Sigmoid colon (tissue), 4 donors: Measurements from ENCODE around the gene IRX4.
"Not testable (repeated sequence)": the region's sequence is repeated elsewhere in the genome, so short reads cannot be mapped to it uniquely, and the experiment has no call there.

Experiments used
- CTCF ChIP-seq, 4 experiments: fragments of 450-650 bp in 3 of 4; fragments of 200-600 bp in 1 of 4; IDR thresholded peaks; one replicate each; pipeline ENCODE4 v1.5.1; 2016 to 2019; ENCODE audit warnings: antibody characterized with exemption in 4 of 4, mild to moderate bottlenecking in 3 of 4, moderate library complexity in 2 of 4
- EP300 ChIP-seq, 4 donors: sonication (generic); formaldehyde crosslinking; IDR thresholded peaks; one replicate each; pipeline ENCODE4 v1.6.1; 2017; ENCODE audit warnings: antibody characterized with exemption in 4 of 4
- POLR2A ChIP-seq, 2 donors: fragments of 450-650 bp; IDR thresholded peaks; one replicate each; pipeline ENCODE4 v1.6.1; 2016; ENCODE audit warnings: antibody characterized with exemption in 2 of 2, mild to moderate bottlenecking in 2 of 2, moderate library complexity in 2 of 2
- POLR2AphosphoS5 ChIP-seq, 4 donors: sonication (generic); formaldehyde crosslinking; IDR thresholded peaks; one replicate each; pipeline ENCODE4 v1.6.1; 2017; ENCODE audit warnings: antibody characterized with exemption in 4 of 4

GRCh38 chr5:1843761-1844160 is 39.0 kb downstream of the IRX4 start:
- not testable (repeated sequence) for TF ChIP-seq CTCF, POLR2AphosphoS5, POLR2A, EP300 (IDR thresholded peaks at IDR 0.05)
